Erythroblast (primary cell): ENCODE results near the gene POLR1G.

Experiments
- GATA1 ChIP-seq: IDR thresholded peaks from 2 replicates; pipeline ENCODE4 v1.6.1; 2011; ENCODE audit warnings: low read depth, mild to moderate bottlenecking, control low read depth, low read length, moderate library complexity
- POLR2A ChIP-seq: IDR thresholded peaks from 2 replicates; pipeline ENCODE4 v1.6.1; 2011; ENCODE audit warnings: mild to moderate bottlenecking, low read length

- TF ChIP-seq POLR2A (no peak), GATA1 (no peak)
Measured at GRCh38 chr19:45439190-45439568, 32.7 kb downstream of the POLR1G start.
